Measurements from ENCODE around the gene RNASE2. TPM values are rescaled to one million over a fixed set of nuclear protein-coding genes. Genes with fewer than 3 reads are reported as not detected.

Gene RNASE2
- total RNA-seq, 1 donor from 2014 or later: not detected

DNA sequence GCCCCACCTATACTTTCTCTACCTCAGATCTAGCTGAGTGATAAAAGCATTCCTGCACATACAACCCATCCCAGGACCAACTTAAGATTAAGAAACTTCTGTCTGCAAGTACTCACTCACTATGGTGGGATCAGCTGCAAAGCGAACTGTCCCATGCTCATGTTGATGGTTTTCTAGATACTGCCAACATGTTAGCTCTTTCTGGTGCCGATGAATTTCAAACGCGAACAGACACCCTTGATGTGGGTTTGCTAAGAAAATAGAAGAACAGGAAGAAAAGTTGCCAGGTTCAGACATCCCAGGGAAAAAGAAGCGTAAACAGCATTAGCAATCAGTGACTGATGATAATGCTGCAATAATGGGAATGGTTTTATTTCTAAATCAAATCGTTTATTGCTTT is 42.3 kb downstream of the RNASE2 start:
- Histone ChIP-seq H3K4me2 (ENCODE audit: low read length) (no peak overlapping the region), H3K9ac (ENCODE audit: low read length) (no peak overlapping the region), H3K9me3 (ENCODE audit: insufficient read depth, low read depth, low read length) (no peaks in the 10 kb centered on the region), H3K4me3 (ENCODE audit: insufficient read depth, low read depth, low read length) (no peak overlapping the region), H2AFZ (ENCODE audit: low read depth, low read length) (no peak overlapping the region), H3K79me2 (ENCODE audit: insufficient read depth, low read length) (no peaks in the 10 kb centered on the region), H4K20me1 (ENCODE audit: insufficient read depth, low read length) (peaks cover 5% of the 10 kb centered on the region), H3K27me3 (ENCODE audit: insufficient read depth, low read length) (no peaks in the 10 kb centered on the region), H3K36me3 (ENCODE audit: insufficient read depth, low read length) (peaks cover 33% of the 10 kb centered on the region), H3K27ac (ENCODE audit: low read depth, low read length) (no peak overlapping the region), H3K4me1 (ENCODE audit: insufficient read depth, low read length) (peaks cover 7% of the 10 kb centered on the region)
- no peaks in the 10 kb centered on the region for H3K9me3 Mint-ChIP-seq (ENCODE audit: unreplicated experiment)
- H3K4me1 Mint-ChIP-seq (ENCODE audit: low read depth, unreplicated experiment): peaks cover 14% of the 10 kb centered on the region
- no peaks in the 10 kb centered on the region for H3K27me3 Mint-ChIP-seq (ENCODE audit: low read depth, unreplicated experiment)
- H3K4me3 Mint-ChIP-seq (ENCODE audit: unreplicated experiment): no peak overlapping the region
- DNase-seq (ENCODE audit: low read depth): no peak
- FAIRE-seq: no peak
- H3K36me3 Mint-ChIP-seq (ENCODE audit: low read depth, unreplicated experiment): peaks cover 15% of the 10 kb centered on the region
- no peak for TF ChIP-seq EZH2 (IDR thresholded peaks at IDR 0.05; ENCODE audit: insufficient read depth, low read length)
- TF ChIP-seq, protein P1, sequence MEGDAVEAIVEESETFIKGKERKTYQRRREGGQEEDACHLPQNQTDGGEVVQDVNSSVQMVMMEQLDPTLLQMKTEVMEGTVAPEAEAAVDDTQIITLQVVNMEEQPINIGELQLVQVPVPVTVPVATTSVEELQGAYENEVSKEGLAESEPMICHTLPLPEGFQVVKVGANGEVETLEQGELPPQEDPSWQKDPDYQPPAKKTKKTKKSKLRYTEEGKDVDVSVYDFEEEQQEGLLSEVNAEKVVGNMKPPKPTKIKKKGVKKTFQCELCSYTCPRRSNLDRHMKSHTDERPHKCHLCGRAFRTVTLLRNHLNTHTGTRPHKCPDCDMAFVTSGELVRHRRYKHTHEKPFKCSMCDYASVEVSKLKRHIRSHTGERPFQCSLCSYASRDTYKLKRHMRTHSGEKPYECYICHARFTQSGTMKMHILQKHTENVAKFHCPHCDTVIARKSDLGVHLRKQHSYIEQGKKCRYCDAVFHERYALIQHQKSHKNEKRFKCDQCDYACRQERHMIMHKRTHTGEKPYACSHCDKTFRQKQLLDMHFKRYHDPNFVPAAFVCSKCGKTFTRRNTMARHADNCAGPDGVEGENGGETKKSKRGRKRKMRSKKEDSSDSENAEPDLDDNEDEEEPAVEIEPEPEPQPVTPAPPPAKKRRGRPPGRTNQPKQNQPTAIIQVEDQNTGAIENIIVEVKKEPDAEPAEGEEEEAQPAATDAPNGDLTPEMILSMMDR (IDR thresholded peaks at IDR 0.05; ENCODE audit: insufficient read depth, low read depth, low read length): no peak
- H3K27ac Mint-ChIP-seq (ENCODE audit: unreplicated experiment): no peak overlapping the region

DNA sequence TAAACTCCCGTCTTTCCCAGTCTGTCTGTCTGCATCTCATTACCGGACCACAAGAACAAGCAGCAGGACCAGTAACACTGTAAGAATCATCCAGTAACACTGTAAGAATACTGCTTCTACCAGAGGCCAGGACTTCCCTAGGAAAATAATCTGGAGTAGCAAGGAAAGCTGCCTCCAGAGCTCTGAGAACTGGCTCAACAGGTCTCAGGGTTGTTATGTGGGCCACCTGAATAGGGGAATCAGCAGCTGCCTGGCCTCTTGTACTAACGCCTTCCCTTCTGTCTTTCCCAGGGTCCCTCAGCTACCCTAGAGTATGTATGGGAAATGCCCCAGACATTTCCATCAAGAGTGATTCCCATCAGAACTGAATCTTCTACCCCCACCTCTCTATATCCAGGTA is 42.9 kb downstream of the RNASE2 start:
- Histone ChIP-seq H3K4me1 (ENCODE audit: insufficient read depth, low read length) (peaks cover 7% of the 10 kb centered on the region), H2AFZ (ENCODE audit: low read depth, low read length) (no peak overlapping the region), H3K79me2 (ENCODE audit: insufficient read depth, low read length) (no peaks in the 10 kb centered on the region), H3K4me3 (ENCODE audit: insufficient read depth, low read depth, low read length) (no peak overlapping the region), H3K4me2 (ENCODE audit: low read length) (no peak overlapping the region), H3K9ac (ENCODE audit: low read length) (no peak overlapping the region), H3K9me3 (ENCODE audit: insufficient read depth, low read depth, low read length) (no peaks in the 10 kb centered on the region), H3K27me3 (ENCODE audit: insufficient read depth, low read length) (no peaks in the 10 kb centered on the region), H3K27ac (ENCODE audit: low read depth, low read length) (no peak overlapping the region), H3K36me3 (ENCODE audit: insufficient read depth, low read length) (peaks cover 27% of the 10 kb centered on the region), H4K20me1 (ENCODE audit: insufficient read depth, low read length) (peaks cover 5% of the 10 kb centered on the region)
- peaks cover 13% of the 10 kb centered on the region for H3K36me3 Mint-ChIP-seq (ENCODE audit: low read depth, unreplicated experiment)
- H3K27me3 Mint-ChIP-seq (ENCODE audit: low read depth, unreplicated experiment): no peaks in the 10 kb centered on the region
- peaks cover 14% of the 10 kb centered on the region for H3K4me1 Mint-ChIP-seq (ENCODE audit: low read depth, unreplicated experiment)
- TF ChIP-seq, protein P1 (IDR thresholded peaks at IDR 0.05; ENCODE audit: insufficient read depth, low read depth, low read length): no peak
- no peak for TF ChIP-seq EZH2 (IDR thresholded peaks at IDR 0.05; ENCODE audit: insufficient read depth, low read length)
- peak overlapping the region; percentile 6 for H3K4me3 Mint-ChIP-seq (ENCODE audit: unreplicated experiment)
- H3K27ac Mint-ChIP-seq (ENCODE audit: unreplicated experiment): no peak overlapping the region
- DNase-seq (ENCODE audit: low read depth) (no peak), FAIRE-seq (no peak)
- H3K9me3 Mint-ChIP-seq (ENCODE audit: unreplicated experiment): no peaks in the 10 kb centered on the region

DNA sequence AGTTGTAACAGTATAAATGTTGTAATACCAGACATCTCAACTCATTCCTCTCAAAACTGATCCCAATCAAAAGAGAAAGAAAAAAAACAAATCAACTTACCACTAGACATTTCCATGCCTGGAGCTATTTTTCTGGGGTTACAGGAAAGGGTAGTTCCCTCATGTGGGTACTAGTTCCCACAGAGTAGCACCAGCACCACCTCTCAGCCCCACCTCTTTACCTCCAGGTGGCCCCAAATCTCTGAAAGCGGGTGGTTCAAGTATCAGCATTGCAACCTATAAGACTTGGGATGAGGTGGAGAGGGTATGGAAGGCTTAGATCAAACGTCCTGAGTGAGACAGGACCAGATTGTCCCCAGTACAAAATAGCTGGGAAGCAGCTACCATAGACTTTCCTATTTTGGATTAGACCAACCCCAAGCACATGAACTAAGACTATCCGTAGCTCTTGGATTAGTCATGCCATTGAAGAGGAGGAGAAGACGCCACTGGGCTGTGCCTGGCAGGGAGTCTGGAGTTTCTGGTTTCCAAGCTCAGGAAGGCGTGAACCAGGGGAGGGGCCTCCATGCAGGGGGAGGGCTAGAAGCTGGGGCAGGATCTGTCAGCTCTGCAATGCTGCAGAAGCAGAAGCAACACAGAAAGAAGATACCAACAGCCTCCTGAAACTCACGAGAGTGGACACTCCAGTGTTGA is 43.5 kb downstream of the RNASE2 start, which contains the start of gene SLC39A2:
Gene SLC39A2, plus strand, starts transcription at position 620 of the 693 bp plus-strand sequence. CDS start 154 bp downstream, outside the sequence.
- Histone ChIP-seq H3K27me3 (ENCODE audit: insufficient read depth, low read length) (no peaks in the 10 kb centered on the region), H3K4me2 (ENCODE audit: low read length) (peak within 1 kb of the TSS; percentile 29), H3K36me3 (ENCODE audit: insufficient read depth, low read length) (peaks cover 24% of the 10 kb centered on the region), H2AFZ (ENCODE audit: low read depth, low read length) (peak within 1 kb of the TSS; percentile 39), H3K9ac (ENCODE audit: low read length) (no peak within 1 kb of the TSS), H3K79me2 (ENCODE audit: insufficient read depth, low read length) (no peaks in the 10 kb centered on the region), H3K4me1 (ENCODE audit: insufficient read depth, low read length) (peaks cover 7% of the 10 kb centered on the region), H3K9me3 (ENCODE audit: insufficient read depth, low read depth, low read length) (no peaks in the 10 kb centered on the region), H3K4me3 (ENCODE audit: insufficient read depth, low read depth, low read length) (no peak within 1 kb of the TSS), H4K20me1 (ENCODE audit: insufficient read depth, low read length) (peaks cover 5% of the 10 kb centered on the region), H3K27ac (ENCODE audit: low read depth, low read length) (no peak within 1 kb of the TSS)
- Mint-ChIP-seq H3K27me3 (ENCODE audit: low read depth, unreplicated experiment) (no peaks in the 10 kb centered on the region), H3K9me3 (ENCODE audit: unreplicated experiment) (no peaks in the 10 kb centered on the region), H3K4me3 (ENCODE audit: unreplicated experiment) (peak within 1 kb of the TSS; percentile 6), H3K4me1 (ENCODE audit: low read depth, unreplicated experiment) (peaks cover 14% of the 10 kb centered on the region), H3K36me3 (ENCODE audit: low read depth, unreplicated experiment) (peaks cover 13% of the 10 kb centered on the region), H3K27ac (ENCODE audit: unreplicated experiment) (no peak within 1 kb of the TSS)
- FAIRE-seq: no peak
- peak; percentile 60 for DNase-seq (ENCODE audit: low read depth)
- no peak for TF ChIP-seq EZH2 (IDR thresholded peaks at IDR 0.05; ENCODE audit: insufficient read depth, low read length)
- TF ChIP-seq, protein P1 (IDR thresholded peaks at IDR 0.05; ENCODE audit: insufficient read depth, low read depth, low read length): no peak
